GM12892 (cell line): ENCODE measurements around the gene STARD9.

Experiments
- POLR2A ChIP-seq: IDR thresholded peaks from 2 replicates; pipeline ENCODE4 v1.6.1; 2011; ENCODE audit warnings: low read depth, low read length, control low read depth
- POLR2AphosphoS5 ChIP-seq: IDR thresholded peaks from 2 replicates; pipeline ENCODE4 v1.6.1; 2011; ENCODE audit warnings: low read depth, low read length, control low read depth
- TAF1 ChIP-seq: IDR thresholded peaks from 2 replicates; pipeline ENCODE4 v1.6.1; 2011; ENCODE audit warnings: low read depth, mild to moderate bottlenecking, control low read depth, low read length, borderline replicate concordance

DNA sequence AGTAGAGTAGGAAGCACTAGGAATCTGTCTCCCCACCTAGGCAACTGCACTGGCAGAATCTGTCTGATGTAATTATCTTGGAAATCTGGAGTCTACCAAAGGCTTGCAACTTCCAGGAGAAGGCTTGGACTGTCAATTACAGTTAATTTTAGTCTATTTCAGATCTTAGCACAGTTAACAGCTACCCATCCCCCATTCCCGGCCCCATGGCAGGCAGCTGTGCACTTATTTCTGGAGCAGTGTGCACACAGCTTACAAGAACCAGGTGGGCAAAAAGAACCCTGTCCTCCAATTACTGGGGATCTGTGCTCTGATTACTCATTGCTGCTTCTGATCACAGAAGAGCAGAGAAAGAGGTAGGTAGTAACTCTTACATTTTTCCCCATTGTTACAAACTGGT lies 173.9 kb downstream of the STARD9 start:
- TF ChIP-seq POLR2AphosphoS5 (no peak), POLR2A (no peak), TAF1 (no peak)
